ENCODE measurements around the gene VIPR2. TPM values are rescaled to one million over a fixed set of nuclear protein-coding genes. Genes with fewer than 3 reads are reported as not detected.

The VIPR2 gene
- total RNA-seq, 2 experiments from 2014 or later: 0.80 to 0.99 TPM

DNA sequence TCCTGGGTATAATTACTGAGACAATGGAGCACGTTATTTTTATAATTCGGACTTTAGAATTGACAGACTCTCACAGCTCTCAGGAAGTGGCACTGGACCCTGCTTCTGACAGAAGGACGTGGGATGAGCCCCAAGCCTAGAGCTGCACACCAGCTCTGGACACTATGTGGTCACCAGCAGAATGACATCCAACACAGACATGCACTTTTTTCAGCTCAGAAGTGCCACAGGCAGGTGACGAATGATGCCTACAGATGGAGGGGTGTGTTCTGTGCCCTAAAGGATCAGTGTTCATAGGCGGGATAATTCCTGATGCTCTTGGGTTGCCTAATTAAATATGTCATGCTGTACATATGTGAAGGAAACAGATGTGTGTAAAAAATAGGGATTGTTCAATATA lies 87.9 kb downstream of the VIPR2 start:
- DNase-seq: no peak
- H3K27me3 Mint-ChIP-seq: peaks cover 8% of the 10 kb centered on the region
- no peak for ATAC-seq (ENCODE audit: low read depth)
- H3K4me1 Mint-ChIP-seq: no peaks in the 10 kb centered on the region
- no peak overlapping the region for H3K27ac Mint-ChIP-seq
- POLR2A ChIA-PET: no interaction called here
- peaks cover 3% of the 10 kb centered on the region for H3K36me3 Mint-ChIP-seq
- no peaks in the 10 kb centered on the region for H3K9me3 Mint-ChIP-seq
- no peak overlapping the region for H3K4me3 Mint-ChIP-seq

GRCh38 chr7:159051916-159052315 lies 92.8 kb downstream of the VIPR2 start:
- ATAC-seq (ENCODE audit: low read depth): no peak
- DNase-seq: no peak
- Mint-ChIP-seq H3K27ac (no peak overlapping the region), H3K4me1 (peaks cover 4% of the 10 kb centered on the region), H3K9me3 (no peaks in the 10 kb centered on the region), H3K27me3 (peaks cover 8% of the 10 kb centered on the region), H3K36me3 (peaks cover 3% of the 10 kb centered on the region), H3K4me3 (no peak overlapping the region)
- POLR2A ChIA-PET: interaction anchor here (0.7 kb wide), 1 partner anchor 189 kb away, joined by 3 read pairs; no protein-coding TSS in a partner anchor

DNA sequence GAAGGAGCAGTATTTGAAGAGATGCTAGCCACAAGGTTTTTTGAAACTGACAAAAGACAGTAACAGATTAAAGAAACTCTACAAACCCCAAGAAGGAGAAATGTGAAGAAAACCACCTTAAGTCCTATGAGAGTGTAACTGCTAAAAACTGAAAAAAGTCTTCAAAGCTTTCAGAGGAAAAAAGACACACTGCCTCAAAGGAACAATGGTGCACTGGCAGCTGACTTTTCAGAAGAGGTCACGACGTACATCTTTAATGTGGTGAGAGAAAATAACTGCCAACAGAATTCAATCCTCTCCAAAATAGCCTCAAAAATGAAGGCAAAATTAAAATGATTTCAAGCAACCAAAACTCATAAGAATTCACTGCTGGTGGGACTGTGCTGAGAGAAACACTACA lies 94.0 kb downstream of the VIPR2 start:
- Mint-ChIP-seq H3K4me1 (peaks cover 4% of the 10 kb centered on the region), H3K27ac (no peak overlapping the region), H3K36me3 (peaks cover 3% of the 10 kb centered on the region), H3K27me3 (peaks cover 12% of the 10 kb centered on the region), H3K9me3 (no peaks in the 10 kb centered on the region), H3K4me3 (peak overlapping the region; percentile 9)
- DNase-seq: no peak
- no peak for ATAC-seq (ENCODE audit: low read depth)
- POLR2A ChIA-PET: no interaction called here

DNA sequence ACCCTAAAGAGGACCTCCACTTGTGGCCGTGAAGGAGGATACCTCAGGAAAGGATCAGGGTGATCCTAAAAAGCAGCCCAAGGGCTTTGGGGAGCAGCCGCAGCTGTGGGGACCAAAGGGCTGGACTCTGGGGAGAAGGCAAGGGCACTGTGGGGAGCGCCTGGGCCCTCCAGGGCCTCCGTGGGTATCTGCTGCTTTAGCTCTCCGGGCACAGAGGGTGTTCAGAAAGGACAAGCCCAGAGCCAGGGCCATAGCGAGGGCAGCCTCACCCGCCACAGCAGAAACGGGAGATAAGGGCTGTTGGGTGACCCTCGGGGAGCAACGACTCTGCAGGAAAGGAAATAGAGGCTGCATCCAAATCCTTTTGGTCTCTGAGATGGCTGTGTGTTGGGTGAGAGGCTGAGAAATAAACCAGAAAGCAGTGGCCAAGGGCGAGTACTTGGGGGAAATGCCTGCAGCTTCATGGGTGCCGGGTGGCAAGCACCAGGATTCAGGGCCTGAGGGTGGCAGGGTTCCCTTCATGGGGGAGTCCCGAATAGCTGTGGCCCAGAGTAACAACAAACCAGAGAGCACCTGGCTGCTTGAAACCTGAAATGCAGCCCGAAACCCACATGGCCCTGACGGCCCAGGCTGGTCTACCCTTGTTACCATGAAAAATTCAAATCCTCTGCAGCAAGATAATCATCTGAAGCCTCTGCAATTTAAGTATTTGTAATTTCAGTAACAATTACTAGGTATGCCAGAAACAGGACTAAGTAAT lies 95.2 kb downstream of the VIPR2 start:
- peak overlapping the region; percentile 24 for H3K27ac Mint-ChIP-seq
- H3K4me3 Mint-ChIP-seq: no peak overlapping the region
- ATAC-seq (ENCODE audit: low read depth) (no peak), DNase-seq (no peak)
- no peaks in the 10 kb centered on the region for H3K9me3 Mint-ChIP-seq
- POLR2A ChIA-PET: no interaction called here
- peaks cover 4% of the 10 kb centered on the region for H3K4me1 Mint-ChIP-seq
- peaks cover 13% of the 10 kb centered on the region for H3K27me3 Mint-ChIP-seq
- H3K36me3 Mint-ChIP-seq: peaks cover 3% of the 10 kb centered on the region

GRCh38 chr7:159048656-159049055 lies 96.0 kb downstream of the VIPR2 start:
- Mint-ChIP-seq H3K9me3 (no peaks in the 10 kb centered on the region), H3K27ac (no peak overlapping the region), H3K36me3 (peaks cover 3% of the 10 kb centered on the region), H3K4me3 (no peak overlapping the region), H3K27me3 (peaks cover 10% of the 10 kb centered on the region), H3K4me1 (peaks cover 4% of the 10 kb centered on the region)
- POLR2A ChIA-PET: no interaction called here
- ATAC-seq (ENCODE audit: low read depth) (no peak), DNase-seq (no peak)

DNA sequence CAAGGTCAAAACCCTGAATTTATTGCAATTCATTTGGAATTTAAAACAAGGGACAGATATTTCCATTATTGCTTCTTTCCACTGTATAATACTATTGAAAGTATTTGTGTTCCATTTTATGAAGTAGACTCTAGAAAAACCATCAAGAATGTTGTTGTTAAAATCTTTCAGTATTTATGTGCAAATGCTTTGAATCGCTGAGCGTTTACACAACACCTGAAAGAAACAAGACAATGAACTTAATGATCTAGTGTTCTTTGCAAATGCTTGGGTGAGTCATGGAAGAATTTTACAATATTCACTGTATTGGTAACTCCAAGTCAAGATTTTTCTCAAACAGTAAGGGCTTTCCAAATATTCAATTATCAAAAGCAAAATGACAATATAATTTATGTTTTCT lies 97.1 kb downstream of the VIPR2 start:
- POLR2A ChIA-PET: no interaction called here
- DNase-seq: no peak
- H3K4me1 Mint-ChIP-seq: peaks cover 4% of the 10 kb centered on the region

GRCh38 chr7:159046300-159046699 lies 98.4 kb downstream of the VIPR2 start:
- Mint-ChIP-seq H3K36me3 (no peaks in the 10 kb centered on the region), H3K27me3 (peaks cover 10% of the 10 kb centered on the region), H3K4me1 (peaks cover 4% of the 10 kb centered on the region), H3K27ac (no peak overlapping the region), H3K9me3 (no peaks in the 10 kb centered on the region), H3K4me3 (no peak overlapping the region)
- ATAC-seq (ENCODE audit: low read depth): no peak
- no peak for DNase-seq
- POLR2A ChIA-PET: no interaction called here

More for the DNA sequence above, 97.1 kb downstream of the VIPR2 start:
- no peak for ATAC-seq (ENCODE audit: low read depth)
- no peak overlapping the region for H3K4me3 Mint-ChIP-seq
- no peaks in the 10 kb centered on the region for H3K9me3 Mint-ChIP-seq
- H3K27ac Mint-ChIP-seq: no peak overlapping the region
- H3K36me3 Mint-ChIP-seq: peaks cover 3% of the 10 kb centered on the region
- H3K27me3 Mint-ChIP-seq: peaks cover 10% of the 10 kb centered on the region

- POLR2A ChIA-PET: no interaction called here
- peaks cover 3% of the 10 kb centered on the region for H3K4me1 Mint-ChIP-seq
- DNase-seq (no peak), ATAC-seq (ENCODE audit: low read depth) (no peak)
- peaks cover 10% of the 10 kb centered on the region for H3K27me3 Mint-ChIP-seq
- no peak overlapping the region for H3K27ac Mint-ChIP-seq
- H3K4me3 Mint-ChIP-seq: no peak overlapping the region
- H3K36me3 Mint-ChIP-seq: no peaks in the 10 kb centered on the region
- no peaks in the 10 kb centered on the region for H3K9me3 Mint-ChIP-seq
Observed at GRCh38 chr7:159045839-159046238, 98.8 kb downstream of the VIPR2 start.

- H3K27ac Mint-ChIP-seq: no peak overlapping the region
- DNase-seq (no peak), ATAC-seq (ENCODE audit: low read depth) (no peak)
- no peaks in the 10 kb centered on the region for H3K4me1 Mint-ChIP-seq
- H3K9me3 Mint-ChIP-seq: no peaks in the 10 kb centered on the region
- POLR2A ChIA-PET: no interaction called here
- H3K27me3 Mint-ChIP-seq: peaks cover 14% of the 10 kb centered on the region
- no peaks in the 10 kb centered on the region for H3K36me3 Mint-ChIP-seq
- H3K4me3 Mint-ChIP-seq: no peak overlapping the region
Observed at GRCh38 chr7:159042581-159043101, 102.0 kb downstream of the VIPR2 start.

DNA sequence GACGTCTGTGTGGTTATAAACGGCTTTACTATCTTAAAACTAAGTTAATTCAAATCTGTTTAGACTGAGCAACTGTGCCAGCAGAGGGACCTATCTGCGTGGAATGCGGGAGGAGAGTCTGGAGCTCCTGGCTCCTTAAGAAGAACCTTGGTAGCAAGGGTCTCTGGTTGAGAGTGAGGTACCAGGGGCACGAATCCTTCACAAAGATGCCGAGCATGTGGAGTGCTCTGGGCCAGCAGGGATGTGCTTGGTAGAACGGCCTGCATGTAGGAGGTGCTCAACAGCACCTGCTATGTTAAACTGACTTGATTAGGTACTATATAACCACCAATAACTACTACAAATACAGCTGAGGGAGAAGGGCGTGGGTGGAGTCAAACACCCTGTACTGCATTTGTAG lies 102.6 kb downstream of the VIPR2 start:
- DNase-seq (no peak), ATAC-seq (ENCODE audit: low read depth) (no peak)
- no peaks in the 10 kb centered on the region for H3K9me3 Mint-ChIP-seq
- no peaks in the 10 kb centered on the region for H3K4me1 Mint-ChIP-seq
- H3K4me3 Mint-ChIP-seq: no peak overlapping the region
- POLR2A ChIA-PET: no interaction called here
- H3K36me3 Mint-ChIP-seq: no peaks in the 10 kb centered on the region
- H3K27ac Mint-ChIP-seq: no peak overlapping the region
- H3K27me3 Mint-ChIP-seq: peaks cover 14% of the 10 kb centered on the region

DNA sequence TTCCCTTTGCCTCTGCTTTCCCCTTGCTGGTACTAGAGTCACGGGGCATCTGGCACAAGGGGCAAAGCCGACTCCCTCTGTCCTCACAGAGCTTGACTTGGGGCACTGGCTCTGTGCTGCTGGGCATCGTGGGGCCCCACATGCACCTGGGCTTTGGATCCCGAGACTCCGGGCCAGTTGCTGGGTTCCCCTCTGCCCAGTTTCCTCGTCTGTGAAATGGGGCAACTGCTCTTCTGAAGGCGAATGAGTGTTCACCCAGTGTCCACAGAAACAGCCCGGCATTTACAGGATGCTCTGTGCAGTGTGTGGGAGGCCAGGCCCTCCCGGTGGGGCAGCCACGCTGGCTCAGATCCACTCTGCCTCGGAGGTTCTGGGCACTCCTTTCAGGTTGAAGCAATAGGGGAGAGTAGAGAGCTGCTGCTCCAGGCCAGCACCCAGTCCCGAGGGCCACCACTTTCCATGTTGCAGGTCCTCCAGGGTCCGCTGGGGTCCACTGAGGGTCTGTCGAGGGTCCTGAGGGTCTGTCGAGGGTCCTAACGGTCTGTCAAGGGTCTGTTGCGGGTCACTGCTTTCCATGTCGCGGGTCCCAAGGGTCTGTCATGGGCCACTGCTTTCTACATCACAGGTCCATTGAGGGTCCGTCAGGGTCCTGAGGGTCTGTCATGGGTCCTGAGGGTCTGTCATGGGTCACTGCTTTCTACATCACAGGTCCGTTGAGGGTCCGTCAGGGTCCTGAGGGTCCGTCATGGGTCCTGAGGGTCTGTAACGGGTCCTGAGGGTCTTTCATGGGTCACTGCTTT lies 103.6 kb downstream of the VIPR2 start:
- no peaks in the 10 kb centered on the region for H3K4me1 Mint-ChIP-seq
- peaks cover 10% of the 10 kb centered on the region for H3K27me3 Mint-ChIP-seq
- ATAC-seq (ENCODE audit: low read depth): no peak
- no peak overlapping the region for H3K4me3 Mint-ChIP-seq
- POLR2A ChIA-PET: no interaction called here
- H3K27ac Mint-ChIP-seq: no peak overlapping the region
- no peaks in the 10 kb centered on the region for H3K9me3 Mint-ChIP-seq
- no peak for DNase-seq
- H3K36me3 Mint-ChIP-seq: no peaks in the 10 kb centered on the region

DNA sequence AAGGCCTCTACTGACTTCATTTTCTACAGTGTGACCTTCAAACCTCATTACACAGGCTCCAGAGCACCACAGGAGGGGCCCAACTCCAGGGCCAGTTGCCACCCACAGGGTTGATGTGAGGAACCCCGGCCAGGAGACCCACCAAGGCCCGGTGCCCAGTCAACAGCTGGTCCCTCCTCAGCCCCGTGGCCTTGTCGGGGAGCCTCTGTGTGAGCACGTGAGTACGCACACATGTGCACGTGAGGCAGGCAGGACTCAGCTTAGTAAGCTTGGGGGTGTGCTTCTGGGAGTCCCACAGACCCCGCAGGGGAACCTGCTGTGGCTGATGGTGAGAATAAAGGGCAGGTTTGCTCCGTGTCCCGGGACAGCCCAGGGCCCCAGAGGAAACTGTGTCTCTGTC lies 104.5 kb downstream of the VIPR2 start:
- Mint-ChIP-seq H3K4me1 (no peaks in the 10 kb centered on the region), H3K27me3 (peaks cover 10% of the 10 kb centered on the region), H3K9me3 (no peaks in the 10 kb centered on the region), H3K36me3 (no peaks in the 10 kb centered on the region), H3K4me3 (no peak overlapping the region), H3K27ac (no peak overlapping the region)
- DNase-seq (no peak), ATAC-seq (ENCODE audit: low read depth) (no peak)
- POLR2A ChIA-PET: no interaction called here

- Mint-ChIP-seq H3K4me1 (no peaks in the 10 kb centered on the region), H3K27ac (no peak overlapping the region), H3K36me3 (no peaks in the 10 kb centered on the region), H3K27me3 (peaks cover 7% of the 10 kb centered on the region), H3K9me3 (no peaks in the 10 kb centered on the region), H3K4me3 (no peak overlapping the region)
- no peak for DNase-seq
- POLR2A ChIA-PET: no interaction called here
- ATAC-seq (ENCODE audit: low read depth): no peak
Observed at GRCh38 chr7:159039716-159040115, 105.0 kb downstream of the VIPR2 start.

- Mint-ChIP-seq H3K4me1 (no peaks in the 10 kb centered on the region), H3K36me3 (no peaks in the 10 kb centered on the region), H3K27ac (no peak overlapping the region), H3K27me3 (peaks cover 4% of the 10 kb centered on the region), H3K4me3 (no peak overlapping the region), H3K9me3 (no peaks in the 10 kb centered on the region)
- DNase-seq (no peak), ATAC-seq (ENCODE audit: low read depth) (no peak)
- POLR2A ChIA-PET: no interaction called here
Observed at GRCh38 chr7:159038066-159038465, 106.6 kb downstream of the VIPR2 start.

Measured in activated naive CD8-positive, alpha-beta T cell treated with anti-CD3 and anti-CD28 coated beads, Interleukin-2, amount 10 ng/mL, durations not matched to agents 7 days and 5 days (primary cell).